OCI-LY3 (cell line): ENCODE data around the gene TTC21B.

Experiments
- CTCF ChIP-seq: fragments of 200-600, 300-600 bp; sonication (generic); IDR thresholded peaks from 2 replicates; pipeline ENCODE4 v1.5.1; 2014; ENCODE audit warnings: antibody characterized with exemption, low read length, low read depth
- EZH2phosphoT487 ChIP-seq: fragments of 200-600 bp; shearing (Covaris generic); IDR thresholded peaks from 2 replicates; pipeline ENCODE4 v1.6.1; 2018; ENCODE audit warnings: antibody characterized with exemption, mixed run types, low read depth

GRCh38 chr2:165840333-165840958, 113.1 kb downstream of the TTC21B start:
- TF ChIP-seq CTCF, result no peak
- TF ChIP-seq EZH2phosphoT487, result no peak
